Pons (tissue), 1 donor: ENCODE measurements around the gene RPTOR.
"Not testable (repeated sequence)": the region's sequence is repeated elsewhere in the genome, so short reads cannot be mapped to it uniquely, and the experiment has no call there.

Source experiments
- DNase-seq: peaks from one replicate; pipeline ENCODE4 v3.0.0-alpha.2; 2016; ENCODE audit warnings: low spot score

Gene RPTOR

GRCh38 chr17:80864751-80865150 lies 320.1 kb downstream of the RPTOR start:
- no peak for DNase-seq

DNA sequence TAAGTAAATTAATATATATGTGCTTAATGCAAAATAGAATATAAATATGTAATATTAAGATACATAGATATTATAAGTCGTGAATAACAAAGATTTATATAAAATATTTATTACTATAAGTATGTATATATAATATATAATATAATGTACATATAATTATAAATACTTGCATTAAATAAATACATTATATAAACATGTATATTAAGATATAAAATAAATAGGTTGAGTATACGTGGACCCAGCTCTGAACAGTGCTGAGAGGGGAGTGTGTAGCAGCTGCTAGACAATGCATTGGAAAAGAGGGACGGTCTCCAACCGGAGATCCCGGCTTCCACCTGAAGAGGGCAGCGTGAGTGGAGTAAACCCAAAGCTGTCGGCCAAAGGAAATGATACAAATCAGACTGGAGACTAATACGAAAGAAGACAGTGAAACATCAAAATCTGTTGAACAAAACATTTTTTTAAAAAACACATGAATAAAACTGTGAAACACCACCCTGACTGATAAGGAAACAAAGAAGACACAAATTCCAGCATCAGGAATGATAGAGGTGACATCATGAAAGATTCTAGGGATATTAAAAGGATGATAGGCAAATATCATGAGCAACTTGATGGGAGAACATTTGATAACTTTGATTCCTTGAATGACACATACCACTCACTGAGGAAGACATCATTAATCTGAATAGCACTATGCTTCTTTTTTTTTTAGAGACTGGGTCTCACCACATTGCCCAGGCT lies 321.6 kb downstream of the RPTOR start:
- DNase-seq = peak; percentile 66

GRCh38 chr17:80868022-80868609 lies 323.5 kb downstream of the RPTOR start:
- DNase-seq = no peak

DNA sequence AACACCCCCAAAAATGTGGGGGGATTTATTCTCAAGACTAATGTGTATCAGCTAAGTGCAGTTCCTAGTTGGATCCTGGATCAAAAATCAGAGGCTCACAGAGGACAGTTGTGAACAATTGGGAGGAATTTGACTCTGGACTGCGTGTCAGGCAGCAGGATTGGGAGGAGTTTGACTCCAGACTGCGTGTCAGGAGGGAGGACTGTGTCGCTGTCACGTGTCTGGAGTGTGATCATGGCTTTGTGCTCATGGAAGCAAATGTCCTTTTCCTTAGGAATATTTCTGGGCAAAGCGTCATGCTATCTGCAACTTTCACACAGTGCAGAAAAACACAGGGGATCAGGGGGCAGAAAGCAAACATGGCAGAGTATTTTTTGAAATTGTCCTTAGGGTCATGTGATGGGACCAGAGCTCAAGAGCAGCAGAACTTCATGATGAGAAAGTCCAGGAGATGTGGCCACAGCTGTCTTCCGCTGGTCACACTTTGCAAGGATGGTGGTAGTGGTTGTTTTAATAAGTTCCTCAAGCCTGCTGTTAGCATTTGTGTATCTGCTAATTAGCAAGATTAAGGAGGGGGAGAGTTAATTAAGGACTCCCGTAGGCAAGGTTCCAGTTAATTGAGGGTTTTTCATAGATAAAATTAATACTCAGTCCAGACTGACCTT lies 325.0 kb downstream of the RPTOR start:
- DNase-seq = no peak

- DNase-seq = no peak
Measured at GRCh38 chr17:80870401-80870800, 325.8 kb downstream of the RPTOR start.

DNA sequence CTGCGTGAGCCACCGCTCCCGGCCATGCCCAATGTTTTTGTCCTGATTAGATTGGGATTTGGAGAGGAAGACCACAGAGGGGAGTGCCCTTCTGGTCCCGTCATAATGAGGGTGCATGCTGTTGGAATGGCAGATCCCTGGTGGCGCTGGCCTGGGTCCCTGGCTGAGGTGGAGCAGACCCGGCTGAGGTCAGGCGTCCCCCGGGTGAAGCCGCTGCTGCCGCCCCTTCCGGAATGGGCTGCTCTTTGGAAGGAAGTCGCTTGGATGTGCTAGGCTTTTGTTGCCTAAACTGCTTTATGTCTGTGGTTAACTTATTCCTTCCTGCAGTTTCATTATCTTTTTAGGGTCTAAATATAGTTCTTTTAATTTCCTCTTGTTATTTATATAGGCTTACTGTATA lies 326.7 kb downstream of the RPTOR start:
- no peak for DNase-seq

- no peak for DNase-seq
Measured at GRCh38 chr17:80872001-80872500, 327.4 kb downstream of the RPTOR start.

DNA sequence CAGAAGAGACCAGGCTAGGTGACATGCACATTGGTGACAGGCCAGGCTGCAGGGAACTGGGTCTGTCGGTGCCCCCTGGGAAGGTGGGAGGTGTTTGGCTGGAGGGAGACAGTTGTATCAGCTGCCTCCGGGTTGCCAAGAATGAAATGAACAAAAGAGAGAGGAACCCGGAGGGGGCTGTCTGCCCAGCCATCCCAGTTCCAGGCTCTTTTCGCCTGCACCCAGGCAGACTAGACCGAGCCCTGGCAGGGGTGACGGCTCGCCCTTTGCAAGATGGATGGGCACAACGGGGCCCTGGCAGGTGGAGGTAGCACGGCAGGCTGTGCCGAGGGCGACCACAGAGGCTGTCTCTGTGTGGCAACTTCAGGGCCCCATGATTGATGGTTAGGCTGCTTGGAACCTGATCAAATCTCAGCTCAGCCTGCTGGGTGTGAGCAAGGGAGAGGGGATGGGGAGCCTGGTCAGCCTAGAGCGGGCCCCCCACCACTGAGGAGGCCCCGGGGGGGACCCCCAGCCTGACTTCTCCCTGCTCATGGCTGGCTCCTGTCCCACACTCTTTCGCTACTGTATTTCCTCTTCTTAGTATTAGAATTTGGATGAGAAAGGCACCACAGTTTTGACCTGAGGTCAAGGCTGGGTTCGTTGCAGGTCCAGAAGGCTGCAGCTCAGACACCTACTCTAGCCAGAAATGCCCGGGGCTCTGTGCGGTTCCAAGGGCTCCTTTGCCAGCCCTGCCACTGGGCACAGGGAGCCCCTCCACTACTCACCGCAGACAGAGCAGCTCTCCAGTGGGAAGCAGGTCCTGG lies 328.1 kb downstream of the RPTOR start:
- no peak for DNase-seq

- peak; percentile 82 for DNase-seq
Measured at GRCh38 chr17:80873307-80873951, 328.8 kb downstream of the RPTOR start.

DNA sequence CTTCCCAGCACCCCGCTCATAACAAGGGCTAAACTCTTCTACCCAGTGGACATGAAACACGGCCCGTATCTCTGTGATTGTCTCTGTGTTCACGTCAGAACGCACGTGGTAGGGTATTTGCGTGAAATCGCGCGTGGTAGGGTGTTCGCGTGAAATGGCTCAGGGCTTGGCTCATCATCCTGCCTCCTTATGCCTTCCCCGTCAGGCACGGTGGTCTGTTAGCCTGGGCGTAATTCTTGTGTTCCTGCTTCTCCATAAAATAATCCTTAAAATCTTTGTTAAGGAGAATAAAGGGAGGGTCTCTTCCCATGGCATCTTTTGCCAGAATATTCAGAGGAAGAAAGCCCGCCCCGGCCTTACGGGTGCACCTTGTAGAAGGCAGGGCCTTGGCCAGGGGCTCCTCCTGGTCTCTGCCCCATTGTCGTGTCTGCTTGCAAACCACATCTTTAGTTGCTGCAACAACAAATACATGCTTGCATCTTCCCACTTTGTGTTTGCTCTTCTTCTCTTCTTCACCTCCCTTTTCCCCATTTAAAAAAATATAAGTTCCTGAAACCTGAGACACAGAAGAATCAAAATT lies 330.3 kb downstream of the RPTOR start:
- no peak for DNase-seq

DNA sequence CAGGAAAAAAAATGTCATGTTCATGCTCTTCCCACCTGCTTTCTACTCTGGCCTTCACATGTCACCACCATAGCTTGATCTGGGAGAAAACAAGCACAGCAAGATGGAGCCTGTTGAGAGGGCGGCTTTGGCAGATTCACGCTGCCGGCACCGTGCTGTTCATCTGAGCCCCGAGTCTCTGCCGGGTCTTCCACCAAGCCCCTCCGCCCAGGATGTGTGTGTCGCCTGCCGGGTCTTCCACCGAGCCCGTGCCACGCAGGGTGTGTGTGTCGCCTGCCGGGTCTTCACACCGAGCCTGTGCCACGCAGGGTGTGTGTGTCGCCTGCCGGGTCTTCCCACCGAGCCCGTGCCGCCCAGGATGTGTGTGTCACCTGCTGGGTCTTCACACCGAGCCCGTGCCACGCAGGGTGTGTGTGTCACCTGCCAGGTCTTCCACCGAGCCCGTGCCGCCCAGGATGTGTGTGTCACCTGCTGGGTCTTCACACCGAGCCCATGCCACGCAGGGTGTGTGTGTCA lies 330.9 kb downstream of the RPTOR start:
- DNase-seq = not testable (repeated sequence)

DNA sequence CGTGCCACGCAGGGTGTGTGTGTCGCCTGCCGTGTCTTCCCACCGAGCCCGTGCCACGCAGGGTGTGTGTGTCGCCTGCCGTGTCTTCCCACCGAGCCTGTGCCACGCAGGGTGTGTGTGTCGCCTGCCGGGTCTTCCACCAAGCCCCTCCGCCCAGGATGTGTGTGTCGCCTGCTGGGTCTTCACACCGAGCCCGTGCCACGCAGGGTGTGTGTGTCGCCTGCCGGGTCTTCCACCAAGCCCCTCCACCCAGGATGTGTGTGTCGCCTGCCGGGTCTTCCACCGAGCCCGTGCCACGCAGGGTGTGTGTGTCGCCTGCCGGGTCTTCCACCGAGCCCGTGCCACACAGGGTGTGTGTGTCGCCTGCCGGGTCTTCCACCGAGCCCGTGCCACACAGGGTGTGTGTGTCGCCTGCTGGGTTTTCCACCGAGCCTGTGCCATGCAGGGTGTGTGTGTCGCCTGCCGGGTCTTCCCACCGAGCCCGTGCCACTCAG lies 331.9 kb downstream of the RPTOR start:
- DNase-seq = not testable (repeated sequence)

DNA sequence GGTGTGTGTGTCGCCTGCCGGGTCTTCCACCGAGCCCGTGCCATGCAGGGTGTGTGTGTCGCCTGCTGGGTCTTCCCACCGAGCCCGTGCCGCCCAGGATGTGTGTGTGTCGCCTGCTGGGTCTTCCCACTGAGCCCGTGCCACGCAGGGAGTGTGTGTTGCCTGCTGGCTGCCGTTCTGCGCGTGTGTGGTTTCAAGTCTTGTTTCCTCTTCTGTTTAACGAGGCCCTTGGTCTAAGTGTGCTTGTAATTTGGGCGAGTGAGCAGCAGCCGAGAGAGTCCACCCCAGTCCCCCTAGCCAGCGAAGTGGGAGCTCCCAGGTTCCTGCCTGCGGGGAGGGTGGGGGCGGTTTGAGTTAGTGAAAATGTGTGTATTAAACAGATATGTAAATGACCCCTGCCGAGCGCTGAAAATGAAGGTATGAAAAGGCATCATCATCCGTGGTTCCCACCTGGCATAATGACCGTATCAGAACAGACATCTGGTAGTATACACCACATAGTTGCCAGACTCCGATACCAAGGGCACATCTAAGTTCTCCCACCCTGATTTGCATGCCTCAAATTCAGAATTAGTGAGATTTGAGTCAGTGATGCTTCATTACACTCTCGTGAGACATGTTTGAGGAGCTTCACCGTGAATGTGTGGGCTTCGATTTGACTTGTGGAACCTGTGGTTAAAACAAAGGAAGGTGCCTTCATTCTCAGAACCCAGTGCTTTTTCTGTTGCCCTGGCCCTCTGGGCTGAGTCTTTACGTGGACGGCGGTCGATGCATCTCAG lies 332.5 kb downstream of the RPTOR start:
- DNase-seq = no peak

DNA sequence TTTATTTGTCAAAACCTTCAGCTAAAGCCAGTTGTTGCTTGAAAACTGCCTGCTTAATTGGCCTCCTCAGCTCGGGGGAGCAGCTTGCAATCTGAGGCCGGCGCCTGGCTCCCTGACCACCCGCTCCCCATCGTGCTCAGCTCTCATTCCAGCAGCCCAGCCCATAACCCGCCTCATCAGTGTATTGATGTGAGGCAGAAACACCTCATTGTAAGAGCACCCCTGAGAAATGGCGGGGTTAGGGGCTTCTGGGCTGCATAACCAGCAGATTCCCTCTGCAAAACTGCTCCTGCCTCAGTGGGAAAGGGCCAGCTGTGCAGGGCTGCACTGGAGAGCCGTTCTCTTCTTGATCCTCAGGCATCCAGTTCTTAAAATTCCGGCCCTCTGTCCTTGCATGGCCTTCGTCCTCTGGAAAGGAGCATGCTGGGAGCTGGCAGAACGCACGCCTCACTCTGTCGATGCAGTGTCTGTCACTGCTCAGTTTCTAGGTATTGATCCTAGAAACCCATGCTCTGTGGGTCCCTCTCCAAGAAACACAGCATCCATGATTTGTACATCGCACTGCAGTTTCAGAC lies 333.2 kb downstream of the RPTOR start:
- DNase-seq = no peak

DNA sequence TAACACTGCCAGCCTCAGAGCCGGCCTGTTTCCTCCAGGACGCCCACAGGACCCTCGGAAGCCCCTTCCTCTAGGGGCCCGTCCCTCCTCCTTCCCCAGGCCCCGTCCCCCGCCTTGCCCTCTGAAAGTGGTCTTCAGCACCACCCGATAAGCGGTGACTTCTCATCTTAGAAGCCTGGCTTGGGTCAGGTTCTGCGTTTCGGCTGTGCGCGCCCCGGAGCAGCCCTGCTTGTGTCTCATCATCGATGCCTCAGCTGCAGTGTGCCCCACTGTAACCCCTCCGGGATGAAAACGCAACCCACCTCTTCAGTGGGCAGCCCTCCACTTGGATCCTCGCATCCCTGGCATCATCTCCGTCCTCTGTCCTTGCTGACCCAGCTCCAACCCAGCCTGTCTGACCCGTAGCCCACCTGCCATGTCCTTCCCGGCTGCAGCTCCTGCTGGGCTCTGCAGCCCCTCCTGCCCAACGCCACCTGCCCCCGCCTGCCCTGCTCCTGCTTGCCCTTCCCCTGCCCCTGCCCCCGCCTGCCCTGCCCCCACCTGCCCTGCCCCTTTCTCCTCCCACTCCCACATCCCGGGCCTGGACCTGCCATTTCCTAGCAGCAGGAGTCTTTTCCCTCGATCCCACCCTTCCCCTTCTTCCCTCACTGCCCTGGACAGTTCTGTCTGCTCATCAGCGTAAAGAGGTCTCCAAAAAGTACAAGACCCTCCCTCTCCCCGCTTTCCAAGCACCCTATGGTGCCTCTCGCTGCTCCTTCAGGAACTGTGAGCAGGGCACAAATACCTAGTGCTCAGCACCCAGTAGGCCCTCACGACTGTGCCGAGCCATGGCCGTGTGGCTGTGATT lies 334.5 kb downstream of the RPTOR start:
- DNase-seq = no peak

- DNase-seq = no peak
Measured at GRCh38 chr17:80879723-80880647, 335.3 kb downstream of the RPTOR start.

DNA sequence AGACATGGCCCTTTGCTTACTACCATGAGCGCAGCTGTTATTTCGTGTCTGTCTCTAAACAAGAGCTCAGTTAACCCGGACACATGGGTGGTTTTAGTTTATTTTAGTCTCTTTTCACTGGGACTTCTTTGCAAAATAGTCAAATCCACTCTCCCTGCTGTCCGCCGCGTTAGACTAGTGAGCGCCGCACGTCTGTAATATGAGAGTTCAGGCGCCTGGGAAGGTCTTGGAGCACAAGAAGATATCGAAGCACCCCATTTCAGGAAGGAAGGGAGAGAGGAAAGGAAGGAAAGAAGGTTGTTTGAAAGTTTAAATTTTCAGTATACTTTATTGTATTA lies 336.0 kb downstream of the RPTOR start:
- no peak for DNase-seq

DNA sequence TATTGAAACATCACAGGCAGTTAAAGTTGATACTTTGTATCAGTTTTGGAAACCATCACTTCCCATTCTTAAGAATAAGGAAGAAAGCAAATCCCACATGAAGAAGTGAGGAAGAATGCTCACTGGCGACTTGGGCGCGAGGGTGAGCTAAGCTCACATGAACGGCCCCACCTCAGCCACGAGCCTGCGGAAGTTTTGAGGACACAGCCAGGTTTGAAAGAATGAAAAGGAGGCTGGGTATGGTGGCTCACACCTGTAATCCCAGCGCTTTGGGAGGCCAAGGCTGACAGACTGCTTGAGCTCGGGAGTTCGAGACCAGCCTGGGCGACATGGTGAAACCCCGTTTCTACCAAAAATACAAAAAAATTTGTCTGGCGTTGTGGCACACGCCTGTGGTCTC lies 336.7 kb downstream of the RPTOR start:
- DNase-seq = no peak
